Endothelial cell of umbilical vein (primary cell): ENCODE measurements around the gene MAP3K14. TPM values are rescaled to one million over a fixed set of nuclear protein-coding genes. Genes with fewer than 3 reads are reported as not detected.
A peak's percentile ranks its signal among the peaks of the same experiment; 100 is the strongest.

ENCODE experiments used
- BruUV-seq: library from RNA; stranded (reverse); fragments of 400-500 nt; replicated peaks from 2 replicates; lab custom pipeline; 2021; lab: Mats Ljungman, UMichigan
- CTCF ChIA-PET: fragments of 300-600, 350-600 bp; sonication (Branson Sonifier 250); formaldehyde crosslinking; loops from one replicate; lab custom pipeline; 2021; ENCODE audit warnings: antibody characterized with exemption, inconsistent platforms; lab: Charles Lee
- POLR2A ChIA-PET: fragments of 300-600, 350-600 bp; sonication (Branson Sonifier 250); formaldehyde crosslinking; loops from one replicate; lab custom pipeline; 2021; ENCODE audit warnings: antibody characterized with exemption, inconsistent platforms; lab: Charles Lee
- DNase-seq: peaks from one replicate; pipeline ENCODE4 v3.0.0-alpha.2; 2011; ENCODE audit warnings: low read depth, low spot score
- FAIRE-seq: peaks from 2 replicates; lab custom pipeline; 2011; peaks lifted over from hg19 to GRCh38; lab: Jason Lieb, UNC
- H2AFZ ChIP-seq: 2 replicates; pipeline ENCODE4 v1.6.0; 2012; ENCODE audit warnings: low read depth, low read length, control low read depth, inconsistent platforms
- H3K27ac ChIP-seq: 2 replicates; pipeline ENCODE4 v1.5.1; 2011; ENCODE audit warnings: low read depth, mild to moderate bottlenecking, control low read depth, low read length, moderate library complexity; ENCODE audit not compliant: insufficient read depth
- H3K27me3 ChIP-seq, 2 experiments: 2 replicates each; pipeline versions ENCODE4 v1.6.0 to v1.6.1; 2011; ENCODE audit warnings: low read length in 2 of 2, mixed read lengths in 1 of 2; ENCODE audit not compliant: control insufficient read depth in 2 of 2, insufficient read depth in 2 of 2
- H3K36me3 ChIP-seq, 2 experiments: 2 replicates in 1 of 2; 3 replicates in 1 of 2; pipeline ENCODE4 v1.5.1; 2011; ENCODE audit warnings: low read length in 2 of 2, mild to moderate bottlenecking in 1 of 2, moderate library complexity in 1 of 2; ENCODE audit not compliant: control insufficient read depth in 2 of 2, insufficient read depth in 2 of 2; ENCODE audit errors: extremely low read depth in 1 of 2
- H3K4me1 ChIP-seq: 3 replicates; pipeline ENCODE4 v1.5.1; 2011; ENCODE audit warnings: mild to moderate bottlenecking, low read length; ENCODE audit not compliant: control insufficient read depth, insufficient read depth; ENCODE audit errors: extremely low read depth
- H3K4me2 ChIP-seq: 2 replicates; pipeline ENCODE4 v1.6.1; 2011; ENCODE audit warnings: low read length, control low read depth, mixed read lengths; ENCODE audit not compliant: insufficient read depth
- H3K4me3 ChIP-seq, 3 experiments: fragments of 200-600 bp in 1 of 3; sonication (generic), shearing (Covaris generic) in 1 of 3; replicated peaks in 1 of 3; 2 replicates each; pipeline ENCODE4 v1.5.1; 2011 to 2016; ENCODE audit warnings: control low read depth in 3 of 3, low read length in 3 of 3, mild to moderate bottlenecking in 2 of 3, inconsistent platforms in 1 of 3, low read depth in 1 of 3, moderate library complexity in 1 of 3; ENCODE audit not compliant: insufficient read depth in 1 of 3
- H3K79me2 ChIP-seq: 2 replicates; pipeline ENCODE4 v1.6.0; 2012; ENCODE audit warnings: low read length, inconsistent platforms; ENCODE audit not compliant: control insufficient read depth, insufficient read depth
- H3K9ac ChIP-seq: replicated peaks from 2 replicates; pipeline ENCODE3; 2011; ENCODE audit warnings: low read length, control low read depth; ENCODE audit not compliant: insufficient read depth; ENCODE audit errors: extremely low read depth
- H3K9me1 ChIP-seq: replicated peaks from 3 replicates; pipeline ENCODE4 v1.6.0; 2011; ENCODE audit warnings: mild to moderate bottlenecking, low read length; ENCODE audit not compliant: control insufficient read depth, insufficient read depth; ENCODE audit errors: extremely low read depth
- H3K9me3 ChIP-seq: replicated peaks from 2 replicates; pipeline ENCODE4 v1.5.1; 2012; ENCODE audit warnings: low read length, inconsistent platforms; ENCODE audit not compliant: control insufficient read depth, insufficient read depth
- H4K20me1 ChIP-seq: replicated peaks from 2 replicates; pipeline ENCODE3; 2011; ENCODE audit warnings: mild to moderate bottlenecking, low read length; ENCODE audit not compliant: control insufficient read depth, insufficient read depth; ENCODE audit errors: extremely low read depth
- CTCF ChIP-seq, 2 donors: IDR thresholded peaks; 1 replicate in 1 of 2; 2 replicates in 1 of 2; pipeline ENCODE4 v1.5.1; 2011; ENCODE audit warnings: low read length in 2 of 2, mild to moderate bottlenecking in 2 of 2, moderate library complexity in 2 of 2, control low read depth in 1 of 2, inconsistent platforms in 1 of 2, low read depth in 1 of 2; ENCODE audit not compliant: insufficient read depth in 1 of 2; ENCODE audit errors: extremely low read depth in 1 of 2
- EZH2 ChIP-seq: IDR thresholded peaks from 2 replicates; pipeline ENCODE4 v1.6.1; 2012; ENCODE audit warnings: borderline replicate concordance, low read depth, mild to moderate bottlenecking, moderate library complexity, low read length, inconsistent platforms; ENCODE audit not compliant: severe bottlenecking
- JUN ChIP-seq: IDR thresholded peaks from 2 replicates; pipeline ENCODE4 v1.6.1; 2011; ENCODE audit warnings: borderline replicate concordance, low read depth; ENCODE audit not compliant: insufficient read length, insufficient read depth
- MYC ChIP-seq: IDR thresholded peaks from one replicate; pipeline ENCODE4 v1.6.1; 2011; ENCODE audit warnings: mild to moderate bottlenecking, low read depth, low read length
- dilution Hi-C: fragments of 300-500 bp; cut with MboI; formaldehyde crosslinking; loops from one replicate; pipeline ENCODE4 v1.15.0; 2019; ENCODE audit warnings: low sequenced_read_pairs; ENCODE audit not compliant: extremely low pct_ligation_motif_present
- intact Hi-C: fragments of 100-400 bp; cut with micrococcal nuclease; formaldehyde crosslinking; loops from one replicate; pipeline ENCODE4 v1.10.0; 2022
- polyA plus RNA-seq, 4 experiments: library from polyadenylated mRNA; depleted of rRNA in 3 of 4; stranded (reverse) in 3 of 4; unstranded in 1 of 4; fragments of >200 nt; gene quantifications; 2 replicates each; pipeline versions ENCODE4 v1.2.1 to v1.2.3, GENCODE V29; 2011 to 2012; ENCODE audit warnings: missing spikeins in 1 of 4
- total RNA-seq: library from RNA; stranded (reverse); gene quantifications from 2 replicates; pipeline ENCODE4 v1.2.3, GENCODE V29; 2021
- TF ChIP-seq, protein P1 (sequence below): IDR thresholded peaks from 2 replicates; pipeline ENCODE4 v1.6.1; 2011; ENCODE audit not compliant: insufficient read depth, insufficient read length

MAP3K14 gene
- total and polyA plus RNA-seq, 2 donors (not counting 3 experiments of a cell fraction or from before 2014, with no cell fraction given), result 5.4 to 9.8 TPM

GRCh38 chr17:45241328-45242028 is 75.3 kb downstream of the MAP3K14 start:
- Histone ChIP-seq H3K79me2 (no peaks in the 10 kb centered on the region), H3K9me1 (no peaks in the 10 kb centered on the region), H4K20me1 (no peaks in the 10 kb centered on the region), H3K9ac (no peak overlapping the region), H3K27ac (no peak overlapping the region), H3K4me1 (peaks cover 3% of the 10 kb centered on the region), H2AFZ (no peak overlapping the region), H3K4me2 (peak overlapping the region; percentile 40), H3K9me3 (no peaks in the 10 kb centered on the region), H3K4me3 (peak overlapping the region in 1 of 3 experiments; percentile 32), H3K36me3 (no peaks in the 10 kb centered on the region), H3K27me3 (peaks cover 12 to 14% of the 10 kb centered on the region in 2 experiments)
- intact Hi-C loops, result no loop called here
- FAIRE-seq, result no peak
- BruUV-seq, result no TSS peak
- TF ChIP-seq CTCF (IDR thresholded peaks at IDR 0.05; ENCODE audit: extremely low read depth in 1 of 2, insufficient read depth in 1 of 2, low read depth in 1 of 2, low read length in 2 of 2) (no peak), MYC (no peak), JUN (no peak), EZH2 (peak; percentile 90)
- TF ChIP-seq, protein P1, sequence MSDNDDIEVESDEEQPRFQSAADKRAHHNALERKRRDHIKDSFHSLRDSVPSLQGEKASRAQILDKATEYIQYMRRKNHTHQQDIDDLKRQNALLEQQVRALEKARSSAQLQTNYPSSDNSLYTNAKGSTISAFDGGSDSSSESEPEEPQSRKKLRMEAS, result no peak
- dilution Hi-C loops, result no loop called here
- ChIA-PET CTCF (interaction anchor here (0.6 to 2.2 kb wide), 3 partner anchors 23 to 144 kb away, joined by 3 to 7 read pairs (median 3); partner anchors contain the start of gene ACBD4), POLR2A (no interaction called here)
- no peak for DNase-seq
